HG02870 (cell line): ENCODE results near the gene KRTAP5-1.
"Not testable (repeated sequence)": the region's sequence is repeated elsewhere in the genome, so short reads cannot be mapped to it uniquely, and the experiment has no call there.

Experiments used
- ATAC-seq: cut with Tn5 transposase; IDR thresholded peaks from one replicate; pipeline ENCODE4 v1.9.1; 2021; ENCODE audit warnings: mild to moderate bottlenecking, moderate library complexity; ENCODE audit not compliant: unreplicated experiment

Gene KRTAP5-1

DNA sequence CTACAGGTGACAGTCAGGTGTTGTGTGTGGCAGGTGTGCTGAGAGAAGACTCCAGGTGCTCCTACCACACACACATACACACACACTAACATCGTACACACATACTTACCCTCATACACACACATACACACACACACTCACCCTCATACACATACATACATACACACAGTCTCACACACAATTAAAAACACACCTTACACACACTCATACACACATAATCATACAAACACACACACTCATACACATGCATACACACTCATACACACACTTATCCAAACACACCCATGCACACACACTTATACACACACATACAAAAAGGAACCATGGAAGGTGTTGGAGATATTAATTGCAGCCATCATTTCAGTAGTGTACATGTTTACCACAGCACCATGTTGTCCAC lies 18.5 kb upstream of the KRTAP5-1 start:
- ATAC-seq = no peak

DNA sequence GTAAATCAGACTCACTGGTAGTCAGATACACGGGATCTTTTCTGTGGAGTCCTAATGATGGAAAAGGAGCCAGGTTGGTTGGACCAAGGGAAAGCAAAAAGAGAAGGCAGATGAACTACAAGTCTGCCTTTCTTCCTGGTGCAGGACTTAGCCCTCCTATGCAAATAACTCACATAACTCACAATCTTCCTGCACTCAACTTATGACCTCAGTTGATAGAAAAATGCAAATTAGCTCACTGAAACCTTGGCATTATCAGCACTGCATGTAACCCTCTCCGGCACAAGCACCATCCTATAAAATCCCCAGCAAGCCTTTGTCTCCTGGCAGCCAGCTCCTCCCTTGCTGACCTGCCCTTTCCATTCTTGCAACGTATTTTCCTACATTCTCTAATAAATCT lies 16.6 kb upstream of the KRTAP5-1 start:
- ATAC-seq = not testable (repeated sequence)

DNA sequence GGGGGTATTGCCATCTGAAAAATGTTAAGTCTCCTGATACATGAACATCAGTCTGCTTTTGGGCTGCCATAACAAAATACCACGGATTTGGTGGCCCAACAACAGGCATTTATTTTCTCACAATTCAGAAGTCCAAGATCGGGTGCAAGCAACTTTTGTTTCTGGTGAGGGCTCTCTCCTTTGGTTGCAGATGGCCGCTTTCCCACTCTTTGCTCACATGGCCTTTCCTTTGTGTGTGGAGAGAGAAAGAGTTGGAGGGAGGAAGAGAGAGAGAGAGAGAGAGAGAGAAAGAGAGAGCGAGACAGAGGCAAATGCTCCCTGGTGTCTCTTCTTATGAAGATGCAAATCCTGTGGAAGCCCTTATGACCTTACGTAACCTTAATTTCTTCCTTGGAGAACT lies 15.5 kb upstream of the KRTAP5-1 start:
- no peak for ATAC-seq

GRCh38 chr11:1598816-1599215 lies 13.7 kb upstream of the KRTAP5-1 start:
- ATAC-seq = no peak

- not testable (repeated sequence) for ATAC-seq
These were observed 13.3 kb upstream of the KRTAP5-1 start for GRCh38 chr11:1598406-1598805.

GRCh38 chr11:1597994-1598380 lies 12.9 kb upstream of the KRTAP5-1 start, which contains the start of gene KRTAP5-2:
KRTAP5-2 (minus strand) TSS chr11:1598294; CDS start chr11:1598250, 44 bp downstream.
- no peak for ATAC-seq

DNA sequence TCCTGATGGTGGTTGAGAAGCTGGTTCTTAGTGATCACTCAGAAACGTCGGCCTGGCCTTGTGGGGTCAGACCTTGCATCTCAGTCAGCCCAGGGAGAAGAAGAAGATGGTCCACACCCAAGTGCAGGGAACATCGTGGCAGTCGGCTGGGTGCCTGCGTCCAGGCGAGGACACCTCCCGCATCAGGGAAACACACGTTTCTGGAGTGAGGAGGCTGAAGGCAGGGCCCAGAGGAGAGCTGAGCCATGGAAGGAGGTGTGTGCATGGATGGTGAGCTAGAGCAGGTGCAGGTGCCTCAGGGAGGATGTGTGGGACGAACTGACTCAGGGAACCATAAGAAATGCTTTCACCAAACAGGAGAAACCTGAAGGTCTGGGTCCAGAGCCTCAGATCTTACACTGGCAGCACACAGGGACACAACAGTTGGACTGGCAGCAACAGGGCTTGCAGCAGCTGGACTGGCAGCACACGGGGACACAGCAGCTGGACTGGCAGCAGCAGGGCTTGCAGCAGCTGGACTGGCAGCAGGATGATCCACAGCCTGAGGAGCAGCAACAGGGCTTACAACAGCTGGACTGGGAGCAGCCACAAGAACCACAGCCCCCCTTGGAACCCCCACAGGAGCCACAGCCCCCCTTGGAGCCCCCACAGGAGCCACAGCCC lies 12.4 kb upstream of the KRTAP5-1 start:
- ATAC-seq = no peak

DNA sequence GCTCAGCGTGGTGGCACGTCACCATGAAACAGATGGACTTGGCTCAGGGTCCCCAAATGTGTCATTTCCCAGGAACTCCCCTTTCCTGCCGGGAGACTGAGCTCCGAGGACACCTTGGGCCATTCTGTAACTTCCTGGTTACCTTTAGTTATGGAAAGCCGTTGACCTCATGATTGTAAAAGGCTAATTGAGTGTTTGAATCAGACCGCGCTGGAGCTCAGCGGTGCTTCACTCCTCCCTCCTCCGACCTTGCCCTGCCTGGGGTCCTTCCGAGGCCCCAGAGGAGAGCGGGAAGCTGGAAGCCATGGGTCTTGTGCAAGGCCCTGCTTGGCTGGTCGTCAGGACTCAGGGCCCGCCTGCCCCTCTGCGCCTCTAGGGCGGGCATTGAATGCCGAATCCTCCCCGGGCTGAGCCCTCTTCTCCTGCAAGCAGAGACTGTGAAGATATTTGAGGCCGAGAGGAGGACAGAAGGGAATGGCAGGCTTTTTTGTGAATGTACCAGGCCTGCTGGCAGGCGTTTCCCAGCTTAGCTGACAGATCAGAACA lies 11.6 kb upstream of the KRTAP5-1 start:
- ATAC-seq = not testable (repeated sequence)

- not testable (repeated sequence) for ATAC-seq
These were observed 11.0 kb upstream of the KRTAP5-1 start for GRCh38 chr11:1595994-1596575.

GRCh38 chr11:1592628-1593027 lies 7.5 kb upstream of the KRTAP5-1 start:
- ATAC-seq = no peak

GRCh38 chr11:1589996-1590395 lies 4.9 kb upstream of the KRTAP5-1 start:
- ATAC-seq = no peak

DNA sequence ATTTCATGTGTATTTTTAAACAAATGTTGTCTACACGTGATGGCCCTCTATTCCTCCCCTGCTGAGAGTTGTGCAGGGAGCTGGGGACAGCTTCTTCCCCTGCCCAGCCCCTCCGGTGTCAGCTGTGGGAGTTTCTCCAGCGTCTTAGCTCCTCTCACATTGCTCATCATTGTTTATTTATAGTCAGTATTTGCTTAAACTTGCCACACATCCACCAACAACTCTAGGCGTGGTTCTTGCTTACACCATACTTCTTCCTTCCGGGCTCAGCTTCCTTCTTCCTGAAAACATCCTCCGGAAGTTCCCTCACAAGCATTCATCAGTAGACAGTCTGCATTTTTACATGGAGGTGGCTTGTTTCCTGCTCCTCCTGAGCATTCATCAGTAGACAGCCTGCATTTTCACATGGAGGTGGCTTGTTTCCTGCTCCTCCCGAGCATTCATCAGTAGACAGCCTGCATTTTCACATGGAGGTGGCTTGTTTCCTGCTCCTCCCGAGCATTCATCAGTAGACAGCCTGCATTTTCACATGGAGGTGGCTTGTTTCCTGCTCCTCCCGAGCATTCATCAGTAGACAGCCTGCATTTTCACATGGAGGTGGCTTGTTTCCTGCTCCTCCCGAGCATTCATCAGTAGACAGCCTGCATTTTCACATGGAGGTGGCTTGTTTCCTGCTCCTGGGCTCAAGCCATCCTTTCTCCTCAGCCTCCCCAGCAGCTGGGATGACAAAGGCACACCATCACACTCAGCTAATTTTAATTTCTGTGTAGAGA lies 4.3 kb upstream of the KRTAP5-1 start:
- ATAC-seq = not testable (repeated sequence)

DNA sequence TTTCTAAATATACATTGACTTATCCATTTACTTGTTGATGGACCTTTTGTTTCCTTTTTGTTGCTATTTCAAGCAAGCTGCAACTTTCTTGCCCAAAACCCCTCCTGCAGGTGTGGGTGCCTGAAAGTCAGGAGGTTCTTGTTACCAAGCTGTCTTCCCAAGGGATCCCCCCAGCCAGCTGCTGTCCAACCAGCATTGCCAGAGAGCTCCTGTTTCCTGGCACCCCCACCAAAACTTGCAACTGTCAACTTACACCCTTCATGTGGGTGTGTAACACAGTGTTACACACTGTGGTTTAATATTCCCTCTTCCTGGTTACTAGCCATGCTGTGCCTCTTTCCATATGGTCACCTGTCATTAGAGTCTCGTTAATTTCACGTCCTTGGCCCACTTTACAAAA lies 1.6 kb upstream of the KRTAP5-1 start:
- no peak for ATAC-seq

DNA sequence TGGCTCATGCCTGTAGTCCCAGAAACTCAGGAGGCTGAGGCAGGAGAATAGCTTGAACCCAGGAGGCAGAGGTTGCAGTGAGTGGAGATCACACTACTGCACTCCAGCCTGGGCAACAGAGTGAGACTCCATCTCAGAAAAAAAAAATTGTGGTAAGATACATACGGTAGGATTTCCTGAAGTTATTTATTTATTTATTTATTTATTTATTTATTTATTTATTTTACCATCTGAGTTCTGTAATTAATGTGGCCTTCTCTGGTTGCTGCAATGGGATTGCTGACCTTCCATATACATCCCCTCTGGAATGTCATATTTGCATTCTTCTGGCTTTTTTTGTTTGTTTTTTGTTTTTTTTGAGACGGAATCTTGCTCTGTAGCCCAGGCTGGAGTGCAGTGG lies 2.2 kb downstream of the KRTAP5-1 start:
- ATAC-seq = not testable (repeated sequence)

GRCh38 chr11:1581976-1582375 lies 3.1 kb downstream of the KRTAP5-1 start:
- ATAC-seq = no peak

DNA sequence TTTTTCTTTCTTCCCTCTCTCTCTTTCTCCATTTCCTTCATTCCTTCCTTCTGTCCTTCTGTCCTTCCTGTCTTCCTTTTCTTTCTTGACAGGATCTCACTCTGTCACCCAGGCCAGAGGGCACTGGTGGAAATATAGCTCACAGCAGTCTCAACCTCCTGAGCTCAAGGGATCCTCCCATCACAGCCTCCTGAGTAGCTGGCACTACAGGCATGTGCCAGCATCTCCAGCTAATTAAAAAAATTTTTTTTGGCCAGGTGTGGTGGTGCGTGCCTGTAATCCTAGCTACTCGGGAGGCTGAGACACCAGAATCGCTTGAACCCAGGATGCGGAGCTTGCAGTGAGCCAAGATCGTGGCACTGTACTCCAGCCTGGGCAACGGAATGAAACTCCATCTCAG lies 8.3 kb downstream of the KRTAP5-1 start:
- no peak for ATAC-seq

- ATAC-seq = not testable (repeated sequence)
These were observed 9.3 kb downstream of the KRTAP5-1 start for GRCh38 chr11:1575756-1576155.

- no peak for ATAC-seq
These were observed 10.2 kb downstream of the KRTAP5-1 start for GRCh38 chr11:1574933-1575242.

GRCh38 chr11:1574238-1574932 lies 10.7 kb downstream of the KRTAP5-1 start:
- ATAC-seq = no peak

DNA sequence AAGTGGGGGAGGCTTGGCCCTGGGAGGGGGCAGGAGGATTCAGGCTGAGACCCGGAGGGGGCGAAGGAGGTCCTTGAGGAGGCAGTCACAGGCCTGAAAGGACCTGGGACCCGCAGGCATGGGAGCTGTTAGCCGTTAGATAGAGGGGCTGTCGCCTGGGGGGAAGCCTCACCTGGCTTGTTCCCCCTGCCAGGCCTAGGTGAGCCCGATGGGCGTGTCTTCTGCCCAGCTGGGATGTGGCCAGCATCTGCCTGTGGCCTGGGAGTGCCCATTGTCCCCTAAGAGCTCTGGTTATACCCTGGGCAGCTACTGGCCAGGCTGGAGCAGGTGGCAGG lies 11.2 kb downstream of the KRTAP5-1 start:
- ATAC-seq = no peak
